ENCODE data around the gene KIF17.

Gene KIF17

GRCh38 chr1:20661207-20662109, 56.3 kb downstream of the KIF17 start, which contains the start of gene DDOST:
DDOST (minus strand) TSS chr1:20661369; CDS start chr1:20661350, 19 bp downstream.
- peak; percentile 55 to 99 (median 95) for DNase-seq

DNA sequence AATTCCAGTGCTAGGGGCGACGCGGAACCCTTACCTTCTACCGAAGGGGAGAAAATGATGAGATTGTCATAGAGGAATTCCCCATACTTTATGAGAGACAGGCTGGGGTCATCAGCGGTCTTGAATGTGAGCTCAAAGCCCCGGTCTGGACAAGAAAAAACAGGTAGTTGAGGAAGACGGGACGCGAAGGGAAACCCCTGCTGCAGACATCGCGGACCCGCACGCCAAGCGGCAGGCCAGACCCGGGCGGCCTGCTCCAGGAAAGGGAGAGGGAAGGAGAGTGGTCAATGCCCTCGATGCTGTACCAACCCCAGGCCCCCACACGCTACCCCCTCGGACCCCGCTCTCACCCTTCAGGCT, 57.0 kb downstream of the KIF17 start:
- no peak for DNase-seq

DNA sequence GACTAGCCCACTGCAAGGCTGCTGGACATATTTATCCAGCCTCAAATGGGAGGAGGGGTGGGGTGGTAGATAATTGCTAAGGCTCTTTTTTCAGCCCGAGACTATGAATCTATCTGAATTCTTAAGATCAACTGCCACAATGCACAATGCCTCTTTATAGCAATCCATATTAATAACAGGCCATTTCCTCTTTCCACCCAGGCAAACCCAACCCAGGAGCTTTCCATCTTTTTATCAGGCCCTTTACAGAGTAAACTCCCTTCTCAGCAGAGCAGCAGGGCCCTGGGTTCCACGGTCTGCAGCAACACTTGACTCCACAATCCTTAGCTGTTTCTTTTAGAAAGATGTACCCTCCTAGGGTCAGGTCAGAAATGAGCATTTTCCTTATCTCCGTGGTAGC, 57.4 kb downstream of the KIF17 start:
- no peak for DNase-seq

DNA sequence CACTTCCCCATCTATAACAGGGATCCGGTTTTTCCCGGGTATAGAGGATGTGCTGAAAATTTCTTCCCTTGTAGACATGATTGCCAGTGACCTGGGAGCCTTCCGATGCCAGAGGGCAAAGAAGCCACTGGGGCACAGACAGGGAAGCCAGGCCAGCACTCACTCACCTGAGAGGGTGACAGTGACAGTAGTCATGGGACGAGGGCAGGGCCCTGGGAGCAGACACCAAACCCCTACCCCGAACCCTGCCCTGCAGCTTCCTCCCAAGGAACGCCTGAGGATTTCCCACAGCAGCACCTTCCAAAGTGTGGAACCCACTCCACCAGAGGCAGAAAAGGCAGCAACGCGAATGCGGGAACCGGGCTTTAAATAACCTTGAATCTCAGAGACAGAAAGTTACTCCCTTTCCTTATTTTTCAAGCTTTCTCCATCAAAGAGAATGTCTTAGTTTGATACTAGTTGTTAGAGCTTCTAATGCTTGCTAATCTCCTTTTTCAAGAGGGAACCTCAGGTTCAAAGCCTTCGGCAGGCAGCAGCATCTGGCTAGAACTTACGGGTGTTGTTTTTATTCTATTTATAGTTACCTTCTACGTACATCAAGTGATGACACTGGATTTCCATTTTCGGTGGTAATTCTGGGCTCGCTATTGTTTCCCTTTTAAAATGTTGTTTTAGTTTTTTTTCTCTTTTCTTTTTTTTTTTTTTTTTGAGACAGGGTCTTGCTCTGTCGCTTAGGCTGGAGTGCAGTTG, 59.5 kb downstream of the KIF17 start:
- DNase-seq: no peak

- DNase-seq: no peak
Observed at GRCh38 chr1:20657024-20657423, 60.8 kb downstream of the KIF17 start.

DNA sequence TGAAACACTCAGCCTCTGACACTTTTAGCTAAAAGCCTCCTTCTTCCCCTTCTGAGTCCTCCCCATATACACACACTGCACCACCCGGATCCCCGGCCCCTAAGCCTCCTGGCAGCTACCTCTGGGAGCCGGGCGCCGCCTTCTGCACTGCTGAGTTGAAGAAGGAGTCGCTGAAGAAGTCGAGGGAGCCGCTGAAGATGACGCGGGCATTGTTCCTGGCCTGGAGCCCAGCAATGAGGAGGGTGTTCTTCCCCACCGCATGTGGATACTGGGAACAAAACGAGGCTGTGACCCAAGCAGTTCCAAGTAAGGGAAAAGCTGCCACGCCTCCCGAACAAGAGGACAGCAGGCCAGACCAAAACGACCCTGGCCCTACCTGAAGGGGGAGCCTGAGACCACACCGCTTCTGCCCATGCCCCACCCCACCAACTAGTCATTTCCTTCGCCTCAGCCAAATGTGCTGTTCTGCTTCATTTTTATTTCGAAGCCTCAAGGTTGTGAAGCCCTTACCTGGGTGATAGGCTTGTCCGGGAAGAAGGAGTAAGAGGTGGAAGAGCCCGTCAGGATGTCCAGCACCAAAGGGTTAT, 63.6 kb downstream of the KIF17 start:
- DNase-seq: peak in 30 of 51 donors; percentile 4 to 82 (median 36)

- DNase-seq: no peak
Observed at GRCh38 chr1:20652300-20652699, 65.5 kb downstream of the KIF17 start.

DNA sequence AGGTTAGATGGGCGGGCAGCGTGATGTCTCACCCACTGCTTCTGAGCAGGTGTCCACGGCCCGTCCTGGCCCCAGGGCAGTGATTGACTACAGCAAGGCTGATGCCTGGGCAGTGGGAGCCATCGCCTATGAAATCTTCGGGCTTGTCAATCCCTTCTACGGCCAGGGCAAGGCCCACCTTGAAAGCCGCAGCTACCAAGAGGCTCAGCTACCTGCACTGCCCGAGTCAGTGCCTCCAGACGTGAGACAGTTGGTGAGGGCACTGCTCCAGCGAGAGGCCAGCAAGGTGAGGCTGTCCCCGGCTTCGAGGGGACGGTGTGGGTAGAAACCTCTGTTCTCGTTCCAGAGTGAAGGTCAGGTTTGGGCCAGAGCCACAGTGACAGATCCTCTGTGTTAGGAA, 68.9 kb downstream of the KIF17 start:
- no peak for DNase-seq

DNA sequence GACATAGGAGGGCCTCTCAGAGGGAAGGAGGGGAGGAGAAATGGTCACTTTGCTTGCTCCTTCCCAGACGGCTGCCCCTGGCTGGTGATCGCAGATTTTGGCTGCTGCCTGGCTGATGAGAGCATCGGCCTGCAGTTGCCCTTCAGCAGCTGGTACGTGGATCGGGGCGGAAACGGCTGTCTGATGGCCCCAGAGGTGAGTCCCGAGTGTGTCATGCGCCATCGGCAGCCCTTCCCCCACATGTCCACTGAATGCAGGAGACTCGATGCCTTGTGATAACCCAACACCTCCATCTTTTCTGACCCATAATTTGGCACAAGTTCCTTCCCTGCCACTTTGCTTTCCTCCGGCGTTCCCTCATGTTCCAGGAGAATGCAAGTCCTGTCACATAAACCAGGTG, 69.4 kb downstream of the KIF17 start:
- no peak for DNase-seq

DNA sequence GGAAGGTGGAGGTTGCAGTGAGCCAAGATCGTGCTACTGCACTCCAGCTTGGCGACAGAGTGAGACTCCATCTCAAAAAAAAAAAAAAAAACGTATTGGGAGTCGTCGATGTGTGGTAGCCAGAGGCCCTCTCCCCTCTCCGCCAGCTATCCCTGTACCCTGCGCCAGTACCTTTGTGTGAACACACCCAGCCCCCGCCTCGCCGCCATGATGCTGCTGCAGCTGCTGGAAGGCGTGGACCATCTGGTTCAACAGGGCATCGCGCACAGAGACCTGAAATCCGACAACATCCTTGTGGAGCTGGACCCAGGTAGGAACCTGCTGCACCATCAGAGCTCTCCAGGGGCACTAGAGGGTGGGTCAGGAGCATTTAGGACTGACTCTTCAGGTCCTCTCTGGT, 72.4 kb downstream of the KIF17 start:
- no peak for DNase-seq

GRCh38 chr1:20644416-20644815, 73.4 kb downstream of the KIF17 start:
- no peak for DNase-seq

DNA sequence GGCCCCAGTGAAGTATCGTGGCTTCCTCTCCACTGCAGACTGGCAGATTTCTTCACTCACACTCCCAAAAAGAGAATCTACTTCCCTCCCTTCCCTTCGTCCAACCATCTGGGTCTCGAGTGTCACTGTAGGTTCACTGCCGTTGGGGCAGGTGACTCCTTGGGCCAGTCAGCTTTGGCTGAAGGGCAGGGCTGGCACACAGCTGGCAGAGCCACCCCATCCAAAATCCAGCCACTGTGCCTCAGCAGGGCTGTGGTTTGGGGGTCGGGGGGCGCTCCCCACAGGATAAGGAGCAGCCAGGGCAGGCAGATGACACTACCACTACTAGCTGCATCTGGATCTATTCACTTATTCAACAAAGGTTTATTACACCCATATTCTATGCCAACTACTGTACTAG, 74.7 kb downstream of the KIF17 start:
- DNase-seq: no peak

DNA sequence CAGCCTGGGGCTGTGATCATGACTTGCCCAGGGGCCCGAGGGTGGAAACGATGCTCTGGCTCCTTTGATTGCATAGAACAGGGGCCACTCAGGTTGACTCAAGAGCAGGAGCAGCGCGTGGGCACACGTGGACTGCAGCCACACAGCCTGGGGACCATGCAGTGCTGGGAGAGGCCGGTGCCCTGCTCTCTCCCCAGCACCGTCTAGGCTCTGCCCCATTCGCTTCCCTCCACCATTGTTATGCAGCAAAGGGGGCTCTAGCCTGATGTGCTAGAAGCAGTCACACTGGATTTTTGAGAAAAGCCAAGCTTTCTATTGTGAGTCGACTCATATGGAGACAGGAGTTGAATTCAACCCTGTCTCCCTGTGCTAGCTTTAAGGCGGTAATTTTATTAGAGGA, 75.8 kb downstream of the KIF17 start:
- no peak for DNase-seq

DNA sequence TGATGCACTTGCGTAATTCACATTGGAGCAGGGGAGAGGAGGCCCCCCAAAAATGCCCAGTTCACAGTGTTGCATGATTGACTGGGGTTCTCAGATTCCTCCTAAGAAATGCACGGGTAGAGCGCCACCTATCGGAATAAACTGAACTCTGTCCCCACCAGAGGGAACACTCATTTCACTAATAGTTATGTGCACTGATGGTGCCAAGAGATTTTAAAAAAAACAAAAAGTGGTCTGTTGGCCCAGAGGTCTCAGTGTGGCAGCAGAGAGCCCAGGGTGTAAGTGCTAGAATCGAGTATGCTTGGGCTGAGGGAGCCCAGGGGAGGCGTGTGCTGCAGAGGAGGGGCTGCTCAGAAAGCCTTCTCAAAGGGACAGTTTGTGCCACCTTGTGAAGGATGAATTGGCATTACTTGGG, 77.6 kb downstream of the KIF17 start:
- peak in 19 of 51 donors; percentile 5 to 43 (median 19) for DNase-seq

DNA sequence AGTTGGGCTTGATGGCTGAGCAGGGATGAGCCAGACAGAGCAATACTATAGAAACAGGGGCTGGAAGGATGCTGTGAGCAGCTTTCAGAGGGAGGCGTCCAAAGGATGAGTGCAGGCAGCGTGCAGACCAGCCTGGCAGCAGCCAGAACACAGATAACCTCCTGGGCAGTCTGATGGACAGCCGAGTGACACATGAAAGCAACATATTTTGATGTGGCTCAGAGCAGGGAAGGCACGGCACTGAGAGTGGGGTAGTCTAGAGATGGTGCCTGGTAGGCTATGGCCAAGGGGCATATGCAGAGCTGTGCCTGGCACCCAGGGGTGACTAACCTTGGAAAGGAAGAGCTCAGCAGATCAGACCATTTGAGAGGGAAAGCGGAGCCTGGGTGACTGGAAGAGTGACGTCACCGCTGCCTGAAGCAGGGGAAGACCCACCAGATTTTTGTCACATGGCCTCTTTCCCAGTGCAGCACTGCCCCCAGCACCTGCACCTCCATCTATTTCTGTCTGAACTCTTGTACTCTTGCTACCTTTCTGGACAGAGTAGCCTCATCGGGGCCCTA, 80.9 kb downstream of the KIF17 start:
- DNase-seq: no peak

DNA sequence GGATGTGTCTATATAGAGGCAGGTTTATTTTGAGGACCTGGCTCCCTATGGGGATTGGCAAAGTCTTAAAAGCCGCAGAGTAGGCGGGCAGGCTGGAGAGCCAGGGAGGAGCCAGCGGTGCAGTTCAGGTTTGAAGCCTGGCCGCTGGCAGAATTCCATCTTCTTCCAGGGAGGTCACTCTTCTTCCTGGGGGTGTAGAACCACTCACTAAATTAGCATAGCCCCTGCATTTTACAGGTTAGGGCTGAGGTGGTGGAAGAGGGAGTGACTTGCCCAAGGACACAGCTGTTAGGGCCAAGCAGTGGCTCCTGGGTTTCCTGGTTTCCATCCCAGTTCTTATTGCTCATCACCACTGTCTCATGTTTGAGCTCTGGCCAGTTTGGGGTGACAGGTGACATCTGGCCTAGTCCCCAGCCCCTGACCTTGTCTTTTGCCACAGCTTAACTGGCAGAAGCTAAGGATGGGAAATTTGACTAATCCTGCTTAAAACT, 83.2 kb downstream of the KIF17 start:
- peak in 11 of 51 donors; percentile 5 to 22 (median 8) for DNase-seq

- peak in 1 of 51 donors; percentile 68 for DNase-seq
Observed at GRCh38 chr1:20634065-20634593, 83.7 kb downstream of the KIF17 start.

DNA sequence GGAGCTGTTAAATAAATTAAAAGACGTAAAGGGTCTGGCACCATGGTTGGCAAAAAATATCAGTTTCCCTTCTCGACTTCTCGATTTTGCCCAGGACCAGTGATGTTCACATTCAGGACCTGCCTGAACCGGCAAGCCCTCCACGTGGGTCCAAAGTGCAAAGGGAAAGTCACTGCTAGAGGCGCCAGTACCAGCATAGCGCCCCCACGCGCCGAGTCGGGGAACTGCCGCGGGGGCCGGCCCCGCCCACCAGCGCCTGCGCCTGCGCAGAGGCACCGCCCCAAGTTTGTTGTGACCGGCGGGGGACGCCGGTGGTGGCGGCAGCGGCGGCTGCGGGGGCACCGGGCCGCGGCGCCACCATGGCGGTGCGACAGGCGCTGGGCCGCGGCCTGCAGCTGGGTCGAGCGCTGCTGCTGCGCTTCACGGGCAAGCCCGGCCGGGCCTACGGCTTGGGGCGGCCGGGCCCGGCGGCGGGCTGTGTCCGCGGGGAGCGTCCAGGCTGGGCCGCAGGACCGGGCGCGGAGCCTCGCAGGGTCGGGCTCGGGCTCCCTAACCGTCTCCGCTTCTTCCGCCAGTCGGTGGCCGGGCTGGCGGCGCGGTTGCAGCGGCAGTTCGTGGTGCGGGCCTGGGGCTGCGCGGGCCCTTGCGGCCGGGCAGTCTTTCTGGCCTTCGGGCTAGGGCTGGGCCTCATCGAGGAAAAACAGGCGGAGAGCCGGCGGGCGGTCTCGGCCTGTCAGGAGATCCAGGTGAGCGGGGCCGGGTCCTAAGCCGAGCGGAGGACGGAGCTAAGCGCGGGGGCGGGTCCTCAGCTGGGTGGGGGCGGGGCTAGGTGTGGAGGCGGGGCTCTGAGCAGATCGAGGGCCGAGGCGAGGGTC, 84.4 kb downstream of the KIF17 start, which contains the start of gene PINK1:
PINK1 (plus strand) TSS at position 269 of the 875 bp plus-strand sequence; CDS start at position 360, 91 bp downstream.
- DNase-seq: peak; percentile 14 to 84 (median 64)

- no peak for DNase-seq
Observed at GRCh38 chr1:20632386-20632785, 85.4 kb downstream of the KIF17 start.

DNA sequence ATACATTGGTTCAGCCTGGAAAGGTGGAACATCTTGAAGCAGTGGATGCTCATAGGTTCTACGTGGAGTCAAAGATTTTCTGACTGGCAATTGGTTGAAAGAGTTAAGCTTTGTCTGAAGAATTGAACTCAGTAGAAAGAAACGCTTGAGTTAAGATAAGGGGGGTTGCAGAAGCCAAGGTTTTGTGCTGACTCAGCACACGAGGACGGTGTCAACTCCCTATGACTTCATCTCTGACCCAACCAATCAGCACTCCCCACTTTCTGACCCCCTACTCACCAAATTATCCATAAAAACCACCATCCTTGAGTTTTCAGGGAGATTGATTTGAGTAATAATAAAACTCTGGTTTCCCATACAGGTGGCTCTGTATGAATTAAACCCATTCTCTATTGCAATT, 87.1 kb downstream of the KIF17 start:
- DNase-seq: no peak
